HL-60 (cell line): ENCODE measurements around the gene DAZAP1.

Source experiments
- CTCF ChIP-seq: IDR thresholded peaks from one replicate; pipeline ENCODE4 v1.5.1; 2011; ENCODE audit warnings: low read length, control low read depth, inconsistent platforms; ENCODE audit not compliant: insufficient read depth
- GABPA ChIP-seq: IDR thresholded peaks from 2 replicates; pipeline ENCODE4 v1.6.1; 2012; ENCODE audit warnings: low read depth
- POLR2AphosphoS5 ChIP-seq: IDR thresholded peaks from 2 replicates; pipeline ENCODE4 v1.6.1; 2012; ENCODE audit warnings: low read depth
- REST ChIP-seq: IDR thresholded peaks from 2 replicates; pipeline ENCODE4 v1.6.1; 2012; ENCODE audit warnings: low read depth; ENCODE audit not compliant: insufficient replicate concordance
- SPI1 ChIP-seq: IDR thresholded peaks from 2 replicates; pipeline ENCODE4 v1.6.1; 2012; ENCODE audit warnings: low read depth, mild to moderate bottlenecking, borderline replicate concordance

- TF ChIP-seq GABPA (no peak), CTCF (no peak), REST (no peak), POLR2AphosphoS5 (no peak), SPI1 (no peak)
Measured at GRCh38 chr19:1422360-1422759, 15.0 kb downstream of the DAZAP1 start.
